HepG2 (cell line): ENCODE results near the gene NUDT7. TPM values are rescaled to one million over a fixed set of nuclear protein-coding genes. Genes with fewer than 3 reads are reported as not detected.

Experiments used
- ATRX ChIP-seq: sonication (generic); formaldehyde crosslinking; IDR thresholded peaks from 2 replicates; pipeline ENCODE4 v1.4.0; 2020; ENCODE audit warnings: missing genetic modification reagents, borderline replicate concordance
- DRAP1 ChIP-seq: IDR thresholded peaks from 2 replicates; pipeline ENCODE4 v1.6.1; 2016; ENCODE audit warnings: missing genetic modification reagents, missing compliant biosample characterization
- ELF4 ChIP-seq: sonication (generic); formaldehyde crosslinking; IDR thresholded peaks from 2 replicates; pipeline ENCODE4 v1.5.0; 2020; ENCODE audit warnings: missing genetic modification reagents, mild to moderate bottlenecking, moderate library complexity, borderline replicate concordance
- FIP1L1 ChIP-seq: fragments of 200-400 bp; formaldehyde crosslinking; IDR thresholded peaks from 2 replicates; pipeline ENCODE4 v1.6.1; 2018; ENCODE audit warnings: low read depth, mild to moderate bottlenecking, low read length, moderate library complexity, borderline replicate concordance; ENCODE audit not compliant: insufficient read depth
- FOXC1 ChIP-seq: sonication (generic); formaldehyde crosslinking; IDR thresholded peaks from 2 replicates; pipeline ENCODE4 v1.8.0; 2022; ENCODE audit warnings: mild to moderate bottlenecking, missing genetic modification reagents, borderline replicate concordance
- GATA4 ChIP-seq: sonication (generic); IDR thresholded peaks from 2 replicates; pipeline ENCODE4 v1.6.1; 2016; ENCODE audit warnings: antibody characterized with exemption, low read depth, borderline replicate concordance
- HIVEP1 ChIP-seq: sonication (generic); formaldehyde crosslinking; IDR thresholded peaks from 2 replicates; pipeline ENCODE4 v1.4.0; 2020; ENCODE audit warnings: mild to moderate bottlenecking, missing genetic modification reagents
- HNF1A ChIP-seq, 2 experiments: sonication (generic) in 1 of 2; formaldehyde crosslinking in 1 of 2; IDR thresholded peaks; 2 replicates each; pipeline versions ENCODE4 v1.4.0 to v1.6.1; 2016 to 2020; ENCODE audit warnings: borderline replicate concordance in 1 of 2, low read depth in 1 of 2, mild to moderate bottlenecking in 1 of 2, missing genetic modification reagents in 1 of 2
- HNF4A ChIP-seq: sonication (generic); formaldehyde crosslinking; IDR thresholded peaks from 2 replicates; pipeline ENCODE4 v1.4.0; 2020; ENCODE audit warnings: missing genetic modification reagents
- KLF6 ChIP-seq: IDR thresholded peaks from 2 replicates; pipeline ENCODE4 v1.8.0; 2016; ENCODE audit warnings: missing biosample characterization, missing genetic modification reagents
- NR3C1 ChIP-seq: sonication (generic); formaldehyde crosslinking; IDR thresholded peaks from 2 replicates; pipeline ENCODE4 v1.4.0; 2020; ENCODE audit warnings: missing genetic modification reagents
- RBM22 ChIP-seq: fragments of 200-400 bp; formaldehyde crosslinking; optimal IDR thresholded peaks from 2 replicates; pipeline ENCODE3; 2017; ENCODE audit warnings: mild to moderate bottlenecking, low read length, moderate library complexity
- RCOR2 ChIP-seq: IDR thresholded peaks from 2 replicates; pipeline ENCODE4 v1.6.1; 2016; ENCODE audit warnings: missing biosample characterization, missing genetic modification reagents
- ZFP1 ChIP-seq: IDR thresholded peaks from 2 replicates; pipeline ENCODE4 v1.6.1; 2016
- ZNF414 ChIP-seq: sonication (generic); formaldehyde crosslinking; IDR thresholded peaks from 2 replicates; pipeline ENCODE4 v1.5.0; 2020; ENCODE audit warnings: missing genetic modification reagents
- ZNF432 ChIP-seq: sonication (generic); formaldehyde crosslinking; IDR thresholded peaks from 2 replicates; pipeline ENCODE4 v1.5.0; 2020; ENCODE audit warnings: missing genetic modification reagents, mild to moderate bottlenecking, borderline replicate concordance
- ZNF446 ChIP-seq: sonication (generic); formaldehyde crosslinking; IDR thresholded peaks from 2 replicates; pipeline ENCODE4 v1.5.0; 2020; ENCODE audit warnings: mild to moderate bottlenecking, missing genetic modification reagents
- ZNF503 ChIP-seq: sonication (generic); formaldehyde crosslinking; IDR thresholded peaks from 2 replicates; pipeline ENCODE4 v1.4.0; 2020; ENCODE audit warnings: missing genetic modification reagents
- ZNF570 ChIP-seq: sonication (generic); formaldehyde crosslinking; IDR thresholded peaks from 2 replicates; pipeline ENCODE4 v1.4.0; 2020; ENCODE audit warnings: mild to moderate bottlenecking, missing genetic modification reagents, borderline replicate concordance
- ZNF709 ChIP-seq: sonication (generic); formaldehyde crosslinking; IDR thresholded peaks from 2 replicates; pipeline ENCODE4 v1.5.0; 2020; ENCODE audit warnings: mild to moderate bottlenecking, missing genetic modification reagents
- ZNF782 ChIP-seq: sonication (generic); formaldehyde crosslinking; IDR thresholded peaks from 2 replicates; pipeline ENCODE4 v1.4.0; 2020; ENCODE audit warnings: missing genetic modification reagents, mild to moderate bottlenecking, borderline replicate concordance
- polyA plus RNA-seq, 8 experiments: library from polyadenylated mRNA; depleted of rRNA in 3 of 8; stranded (reverse) in 7 of 8; unstranded in 1 of 8; fragments of >200 nt; fragmentation: Illumina TruSeq in 4 of 8; extraction: Trizol in 4 of 8; gene quantifications; 2 replicates each; pipeline versions ENCODE4 v1.2.1 to v1.2.3, GENCODE V29; 2011 to 2016; ENCODE audit warnings: low read depth in 4 of 8, missing spikeins in 1 of 8, mixed read lengths in 1 of 8; ENCODE audit not compliant: insufficient read depth in 1 of 8
- total RNA-seq, 5 experiments: library from RNA; depleted of rRNA; stranded (reverse); fragments of >200 nt; fragmentation: Illumina TruSeq; extraction: Trizol; gene quantifications; 2 replicates each; pipeline ENCODE4 v1.2.3, GENCODE V29; 2016; ENCODE audit warnings: low read depth in 1 of 5

Gene NUDT7
- total and polyA plus RNA-seq, 2 of the 13 experiments (the other 11 are each of a cell fraction or from before 2014, with no cell fraction given), result 14.3 to 23.9 TPM

GRCh38 chr16:77749415-77749814 lies 27.1 kb downstream of the NUDT7 start (continued):
- no peak for TF ChIP-seq ZNF709 (CRISPR knock-in tag)
- TF ChIP-seq ZNF570, result no peak
- TF ChIP-seq ZNF414 (CRISPR knock-in tag), result 0 out of 2 replicates have a peak, but pooled peaks have one; percentile 57
- TF ChIP-seq ZNF782, result no peak
- TF ChIP-seq HNF4A (CRISPR knock-in tag), result peak; percentile 96
- TF ChIP-seq ZFP1 (CRISPR knock-in tag), result no peak
- TF ChIP-seq ZNF432, result no peak
- TF ChIP-seq FIP1L1, result no peak
- no peak for TF ChIP-seq KLF6 (CRISPR knock-in tag)
- TF ChIP-seq ZNF446 (CRISPR knock-in tag), result no peak
- TF ChIP-seq RBM22, result no peak
- no peak for TF ChIP-seq ELF4 (CRISPR knock-in tag)
- no peak for TF ChIP-seq HIVEP1
- TF ChIP-seq HNF1A (IDR thresholded peaks at IDR 0.05; ENCODE audit: low read depth), result 0 out of 2 replicates have a peak, but pooled peaks have one; percentile 34
- no peak for TF ChIP-seq HNF1A (CRISPR knock-in tag; IDR thresholded peaks at IDR 0.05; ENCODE audit: borderline replicate concordance)
- 0 out of 2 replicates have a peak, but pooled peaks have one; percentile 54 for TF ChIP-seq RCOR2 (CRISPR knock-in tag)
- TF ChIP-seq ATRX, result no peak
- 0 out of 2 replicates have a peak, but pooled peaks have one; percentile 29 for TF ChIP-seq ZNF503
- TF ChIP-seq DRAP1 (CRISPR knock-in tag), result peak; percentile 20; the same call in 1 of the 2 replicates
- TF ChIP-seq GATA4, result 0 out of 2 replicates have a peak, but pooled peaks have one; percentile 55
- TF ChIP-seq NR3C1 (CRISPR knock-in tag), result no peak
- TF ChIP-seq FOXC1, result no peak
